Mesenchymal stem cell (in vitro differentiated cells and primary cell): ENCODE results near the gene DEPDC1.

ENCODE experiments used
- DNase-seq: peaks from one replicate; pipeline ENCODE4 v3.0.0-alpha.2; 2013
- H2AFZ ChIP-seq: one replicate; pipeline ENCODE4 v1.6.1; 2013; ENCODE audit warnings: low read depth, mild to moderate bottlenecking, control low read depth, inconsistent platforms, low read length, moderate library complexity
- H2AK5ac ChIP-seq: 2 replicates; pipeline ENCODE4 v1.6.1; 2013; ENCODE audit warnings: low read length, moderate library complexity, mild to moderate bottlenecking, inconsistent platforms; ENCODE audit not compliant: severe bottlenecking
- H2BK120ac ChIP-seq: one replicate; pipeline ENCODE4 v1.6.1; 2013; ENCODE audit warnings: low read depth, mild to moderate bottlenecking, inconsistent platforms, low read length, moderate library complexity
- H2BK12ac ChIP-seq, 2 experiments: one replicate each; pipeline ENCODE4 v1.6.1; 2013; ENCODE audit warnings: inconsistent platforms in 2 of 2, low read length in 2 of 2, mild to moderate bottlenecking in 2 of 2, moderate library complexity in 2 of 2, control low read depth in 1 of 2
- H2BK15ac ChIP-seq: one replicate; pipeline ENCODE4 v1.6.1; 2013; ENCODE audit warnings: mild to moderate bottlenecking, low read depth, inconsistent platforms; ENCODE audit not compliant: poor library complexity, severe bottlenecking
- H2BK5ac ChIP-seq: 2 replicates; pipeline ENCODE4 v1.6.1; 2013; ENCODE audit warnings: low read depth, mild to moderate bottlenecking, low read length, control low read depth, inconsistent platforms; ENCODE audit not compliant: poor library complexity, severe bottlenecking
- H3K14ac ChIP-seq, 2 experiments: one replicate each; pipeline ENCODE4 v1.6.1; 2013; ENCODE audit warnings: inconsistent platforms in 2 of 2, low read length in 2 of 2, control low read depth in 1 of 2, mild to moderate bottlenecking in 1 of 2, moderate library complexity in 1 of 2
- H3K18ac ChIP-seq, 2 experiments: one replicate each; pipeline ENCODE4 v1.6.1; 2013; ENCODE audit warnings: inconsistent platforms in 2 of 2, low read length in 2 of 2, control low read depth in 1 of 2, low read depth in 1 of 2, mild to moderate bottlenecking in 1 of 2
- H3K23ac ChIP-seq, 2 experiments: one replicate each; pipeline ENCODE4 v1.6.1; 2013; ENCODE audit warnings: inconsistent platforms in 2 of 2, low read length in 2 of 2, mild to moderate bottlenecking in 2 of 2, moderate library complexity in 2 of 2, control low read depth in 1 of 2
- H3K27ac ChIP-seq: 2 replicates; pipeline ENCODE4 v1.5.1; 2013; ENCODE audit warnings: mild to moderate bottlenecking, moderate library complexity, low read length, control low read depth, inconsistent platforms; ENCODE audit not compliant: poor library complexity, severe bottlenecking
- H3K27me3 ChIP-seq, 2 experiments: 2 replicates each; pipeline versions ENCODE4 v1.6.1 to v1.7.0; 2013; ENCODE audit warnings: low read length in 2 of 2, mild to moderate bottlenecking in 2 of 2, moderate library complexity in 2 of 2, control low read depth in 1 of 2, inconsistent platforms in 1 of 2; ENCODE audit not compliant: control insufficient read depth in 1 of 2, insufficient read depth in 1 of 2
- H3K36me3 ChIP-seq, 2 experiments: 2 replicates each; pipeline versions ENCODE4 v1.6.1 to v1.7.0; 2013; ENCODE audit warnings: low read length in 2 of 2, control low read depth in 1 of 2, inconsistent platforms in 1 of 2, low read depth in 1 of 2, mild to moderate bottlenecking in 1 of 2; ENCODE audit not compliant: insufficient read depth in 2 of 2, control insufficient read depth in 1 of 2
- H3K4ac ChIP-seq, 2 experiments: one replicate each; pipeline ENCODE4 v1.6.1; 2013; ENCODE audit warnings: inconsistent platforms in 2 of 2, low read length in 2 of 2, mild to moderate bottlenecking in 2 of 2, moderate library complexity in 2 of 2, control low read depth in 1 of 2, low read depth in 1 of 2
- H3K4me1 ChIP-seq: 2 replicates; pipeline ENCODE4 v1.6.1; 2013; ENCODE audit warnings: low read depth, low read length, control low read depth; ENCODE audit not compliant: control insufficient read depth, insufficient read depth
- H3K4me2 ChIP-seq: 2 replicates; pipeline ENCODE4 v1.6.1; 2013; ENCODE audit warnings: low read length, mild to moderate bottlenecking, inconsistent platforms; ENCODE audit not compliant: poor library complexity, severe bottlenecking
- H3K4me3 ChIP-seq, 2 experiments: 2 replicates each; pipeline versions ENCODE4 v1.5.1 to v1.7.0; 2013; ENCODE audit warnings: low read length in 2 of 2, mild to moderate bottlenecking in 2 of 2, control low read depth in 1 of 2, low read depth in 1 of 2; ENCODE audit not compliant: insufficient read depth in 1 of 2
- H3K79me1 ChIP-seq: replicated peaks from 2 replicates; pipeline ENCODE4 v1.6.1; 2013; ENCODE audit warnings: mild to moderate bottlenecking, control low read depth, low read length, inconsistent platforms; ENCODE audit not compliant: poor library complexity, severe bottlenecking
- H3K9ac ChIP-seq: 2 replicates; pipeline ENCODE4 v1.7.0; 2013; ENCODE audit warnings: mild to moderate bottlenecking, low read length, moderate library complexity
- H3K9me3 ChIP-seq: 2 replicates; pipeline ENCODE4 v1.7.0; 2013; ENCODE audit warnings: mild to moderate bottlenecking, low read length; ENCODE audit not compliant: control insufficient read depth
- H4K8ac ChIP-seq: one replicate; pipeline ENCODE4 v1.6.1; 2013; ENCODE audit warnings: inconsistent platforms, mild to moderate bottlenecking, low read length, moderate library complexity
- H4K91ac ChIP-seq: one replicate; pipeline ENCODE4 v1.6.1; 2013; ENCODE audit warnings: mild to moderate bottlenecking, low read length, inconsistent platforms
- WGBS: methylation state at CpG from one replicate; pipeline ENCODE4 v1.1.7; 2013; ENCODE audit warnings: mixed read lengths; 5-methylcytosine and 5-hydroxymethylcytosine counted together

Gene DEPDC1

DNA sequence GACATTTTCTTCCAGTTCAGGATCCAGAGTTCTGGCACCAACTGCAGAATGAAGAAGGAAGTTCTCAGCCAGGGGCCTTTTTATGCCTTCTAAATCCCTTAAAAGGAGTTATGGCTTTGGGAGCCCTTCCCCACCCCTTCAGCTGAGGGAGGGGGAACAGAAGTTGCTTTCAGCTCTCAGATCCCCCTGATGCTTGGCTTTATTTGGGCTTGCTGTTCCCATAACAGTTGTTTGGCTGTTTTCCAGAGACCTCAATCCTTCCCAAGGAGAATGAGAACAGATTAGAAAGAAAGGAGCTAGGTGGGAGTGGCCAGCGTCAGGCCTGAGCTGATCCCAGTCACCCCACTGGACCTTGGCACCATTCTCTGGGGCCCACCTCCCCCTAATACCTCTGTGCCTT is 47.0 kb downstream of the DEPDC1 start, which contains the start of gene RPE65:
Gene RPE65 (minus strand): TSS at position 54 of the 400 bp plus-strand sequence. CDS start 49 bp downstream, at position 5.
- Histone ChIP-seq H4K8ac (no peak within 1 kb of the TSS), H3K4me2 (no peak within 1 kb of the TSS), H3K18ac (no peak within 1 kb of the TSS), H4K91ac (no peak within 1 kb of the TSS), H2BK5ac (no peak within 1 kb of the TSS), H3K14ac (no peak within 1 kb of the TSS), H3K9me3 (no peaks in the 10 kb centered on the region), H3K79me1 (no peaks in the 10 kb centered on the region), H3K4me1 (no peaks in the 10 kb centered on the region), H2BK120ac (no peak within 1 kb of the TSS), H3K9ac (no peak within 1 kb of the TSS), H3K36me3 (no peaks in the 10 kb centered on the region), H2BK12ac (no peak within 1 kb of the TSS), H2BK15ac (no peak within 1 kb of the TSS), H3K23ac (no peak within 1 kb of the TSS), H2AFZ (no peak within 1 kb of the TSS), H3K27ac (no peak within 1 kb of the TSS), H3K4me3 (no peak within 1 kb of the TSS), H3K4ac (peak within 1 kb of the TSS in 1 of 2 experiments; percentile 66), H2AK5ac (no peak within 1 kb of the TSS), H3K27me3 (peaks cover 0 to 3% of the 10 kb centered on the region in 2 experiments)
- peak; percentile 46 for DNase-seq
- 73% methylated on average over 1 of the region's 1 CpG for WGBS

DNA sequence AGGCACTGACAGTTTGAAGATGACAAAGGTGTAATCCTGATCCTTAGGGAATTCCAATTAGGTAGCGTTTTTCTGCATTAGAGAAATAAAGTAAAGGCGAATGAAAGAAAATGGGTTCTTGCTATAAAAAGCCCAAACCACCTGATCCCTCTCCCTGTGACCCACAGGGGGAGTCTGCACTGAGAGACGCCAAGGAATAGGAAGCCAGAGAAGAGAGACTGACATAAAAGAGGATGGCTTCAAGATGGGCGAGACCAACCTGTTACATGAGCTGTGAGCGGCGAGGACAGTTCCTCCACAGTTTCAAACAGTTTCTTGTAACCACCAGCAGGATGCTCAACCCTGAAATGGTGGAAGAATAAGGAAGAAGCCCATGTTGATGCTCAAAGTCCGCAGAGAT is 48.5 kb downstream of the DEPDC1 start:
- H3K23ac ChIP-seq, result no peak overlapping the region
- peaks cover 0 to 3% of the 10 kb centered on the region in 2 experiments for H3K27me3 ChIP-seq
- H3K18ac ChIP-seq, result no peak overlapping the region
- no peak overlapping the region for H2AFZ ChIP-seq
- H3K4me3 ChIP-seq, result no peak overlapping the region
- H2BK15ac ChIP-seq, result no peak overlapping the region
- no peak overlapping the region for H3K9ac ChIP-seq
- DNase-seq, result no peak
- H2BK12ac ChIP-seq, result no peak overlapping the region
- no peaks in the 10 kb centered on the region for H3K36me3 ChIP-seq
- H4K8ac ChIP-seq, result no peak overlapping the region
- no peak overlapping the region for H2AK5ac ChIP-seq
- H3K4me2 ChIP-seq, result no peak overlapping the region
- no peak overlapping the region for H3K14ac ChIP-seq
- H3K27ac ChIP-seq, result no peak overlapping the region
- no peak overlapping the region for H2BK5ac ChIP-seq
- H3K4me1 ChIP-seq, result no peaks in the 10 kb centered on the region
- 67% methylated on average over 3 of the region's 7 CpGs for WGBS
- no peak overlapping the region for H4K91ac ChIP-seq
- H2BK120ac ChIP-seq, result no peak overlapping the region
- no peaks in the 10 kb centered on the region for H3K79me1 ChIP-seq
- H3K9me3 ChIP-seq, result no peaks in the 10 kb centered on the region
- no peak overlapping the region for H3K4ac ChIP-seq

DNA sequence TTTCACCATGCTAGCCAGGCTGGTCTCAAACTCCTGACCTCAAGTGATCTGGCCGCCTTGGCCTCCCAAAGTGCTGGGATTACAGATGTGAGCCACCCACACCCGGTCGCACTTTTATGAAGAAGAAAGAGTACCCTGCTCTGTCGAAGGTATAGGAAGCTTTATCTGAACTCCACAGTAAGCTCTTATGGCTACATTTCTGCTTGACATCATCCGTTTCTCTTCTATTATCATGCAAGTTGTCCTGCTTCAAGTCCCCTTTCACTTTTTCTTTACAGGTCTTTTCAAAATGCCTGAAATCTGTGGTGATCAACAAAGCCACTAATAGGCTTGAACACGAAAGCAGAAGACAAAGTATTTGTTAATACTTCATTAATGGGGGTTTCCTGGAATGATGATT is 51.2 kb downstream of the DEPDC1 start:
- H4K8ac ChIP-seq, result no peak overlapping the region
- H3K4me2 ChIP-seq, result no peak overlapping the region
- no peak overlapping the region for H2AK5ac ChIP-seq
- H3K4me1 ChIP-seq, result no peaks in the 10 kb centered on the region
- no peak overlapping the region for H3K4ac ChIP-seq
- H4K91ac ChIP-seq, result no peak overlapping the region
- H3K4me3 ChIP-seq, result no peak overlapping the region
- H3K27ac ChIP-seq, result no peak overlapping the region
- H3K27me3 ChIP-seq, result peaks cover 0 to 3% of the 10 kb centered on the region in 2 experiments
- WGBS, result 96% methylated on average over 5 of the region's 6 CpGs
- H3K14ac ChIP-seq, result no peak overlapping the region
- no peaks in the 10 kb centered on the region for H3K36me3 ChIP-seq
- H3K9me3 ChIP-seq, result no peaks in the 10 kb centered on the region
- H2BK5ac ChIP-seq, result no peak overlapping the region
- no peak overlapping the region for H3K18ac ChIP-seq
- no peak overlapping the region for H2BK12ac ChIP-seq
- DNase-seq, result no peak
- H3K9ac ChIP-seq, result no peak overlapping the region
- no peak overlapping the region for H2BK120ac ChIP-seq
- no peak overlapping the region for H2BK15ac ChIP-seq
- H3K79me1 ChIP-seq, result no peaks in the 10 kb centered on the region
- H2AFZ ChIP-seq, result no peak overlapping the region
- no peak overlapping the region for H3K23ac ChIP-seq

DNA sequence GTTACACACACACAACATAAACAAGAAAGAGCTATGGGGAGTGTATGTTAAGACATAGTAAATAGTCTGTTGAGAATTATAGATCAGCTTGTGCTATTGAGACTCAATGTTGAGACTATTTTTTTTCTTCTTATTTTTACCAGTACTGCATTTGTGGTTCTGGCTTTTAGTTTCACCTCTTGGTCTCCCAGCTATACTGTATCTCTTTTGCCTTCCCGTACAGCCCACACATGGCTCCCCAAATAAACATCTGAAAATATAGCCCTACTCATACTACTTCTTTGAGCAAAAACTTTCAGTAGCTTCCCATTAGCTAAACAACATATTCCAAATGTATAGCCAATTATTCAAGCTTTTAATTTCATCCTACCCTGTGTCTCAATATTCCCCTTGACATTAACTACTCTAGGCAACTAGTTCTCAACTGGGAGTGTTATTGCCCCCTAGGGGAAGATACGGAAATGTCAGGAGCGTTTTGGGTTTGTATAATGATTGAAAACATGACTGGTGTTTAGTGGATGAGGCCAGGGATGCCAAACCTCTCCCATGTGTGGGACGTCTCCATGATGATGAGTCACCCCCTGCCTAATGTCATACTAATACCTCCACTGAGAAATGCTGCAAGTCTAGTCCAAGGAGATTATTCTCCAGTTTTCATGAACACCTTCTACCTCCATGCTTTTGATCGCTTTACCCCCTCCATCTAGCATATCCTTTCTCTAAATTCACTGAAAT is 53.9 kb downstream of the DEPDC1 start:
- Histone ChIP-seq H3K79me1 (no peaks in the 10 kb centered on the region), H2BK120ac (no peak overlapping the region), H3K4me1 (no peaks in the 10 kb centered on the region), H3K9ac (no peak overlapping the region), H2BK12ac (no peak overlapping the region), H2AK5ac (no peak overlapping the region), H3K23ac (no peak overlapping the region), H2AFZ (no peak overlapping the region), H3K4me3 (no peak overlapping the region), H2BK5ac (no peak overlapping the region), H3K27ac (no peak overlapping the region), H3K18ac (no peak overlapping the region), H4K91ac (no peak overlapping the region), H3K36me3 (no peaks in the 10 kb centered on the region), H3K4ac (no peak overlapping the region), H4K8ac (no peak overlapping the region), H3K9me3 (no peaks in the 10 kb centered on the region), H2BK15ac (no peak overlapping the region), H3K27me3 (peaks cover 0 to 7% of the 10 kb centered on the region in 2 experiments), H3K4me2 (no peak overlapping the region), H3K14ac (no peak overlapping the region)
- DNase-seq, result peak; percentile 72
- WGBS, result 65% methylated on average over 3 of the region's 5 CpGs
